ENCODE measurements around the gene CSF1R. TPM values are rescaled to one million over a fixed set of nuclear protein-coding genes. Genes with fewer than 3 reads are reported as not detected.

Gene CSF1R
- total RNA-seq, 4 donors from 2014 or later: 7.5 to 17.0 (median 9.8) TPM

DNA sequence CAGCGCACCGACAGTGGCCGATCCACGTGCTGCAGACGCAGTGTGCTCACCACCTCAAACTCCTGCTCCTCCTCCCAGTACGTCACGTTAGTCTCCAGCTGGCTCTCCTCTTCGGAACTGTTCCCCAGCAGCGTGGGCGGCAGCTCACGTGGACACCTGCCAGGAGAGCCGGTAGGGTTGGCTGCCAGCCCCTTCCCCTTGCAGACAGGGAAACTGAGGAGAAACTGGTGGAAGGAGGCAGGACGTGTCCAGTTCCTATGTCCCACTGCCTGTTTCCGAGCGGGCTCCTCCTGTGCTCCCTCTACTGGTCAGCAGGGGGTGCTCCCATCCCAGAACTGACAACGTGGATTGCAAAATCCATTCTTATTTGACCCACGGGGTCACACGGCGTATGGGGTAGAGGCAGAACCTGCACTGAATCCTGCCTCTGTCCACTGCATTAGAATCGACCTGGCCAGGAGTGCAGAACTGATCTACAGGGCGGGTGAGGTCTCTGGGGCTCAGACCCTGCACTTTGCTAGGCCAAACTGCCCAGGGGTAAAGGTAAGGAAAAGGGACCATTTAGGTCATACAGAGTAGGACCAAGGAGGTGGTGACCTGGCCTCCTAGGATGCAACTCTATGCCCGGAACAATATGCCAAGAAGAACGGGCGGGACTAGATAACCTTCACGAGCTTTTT is 43.6 kb upstream of the CSF1R start:
- no peaks in the 10 kb centered on the region for H3K27me3 ChIP-seq
- no peaks in the 10 kb centered on the region for H3K9me3 ChIP-seq
- DNase-seq (peak; percentile 44 to 70), ATAC-seq (peak; percentile 67 to 91)
- TF ChIP-seq POLR2A (IDR thresholded peaks at IDR 0.05): no peak
- TF ChIP-seq, protein P1, sequence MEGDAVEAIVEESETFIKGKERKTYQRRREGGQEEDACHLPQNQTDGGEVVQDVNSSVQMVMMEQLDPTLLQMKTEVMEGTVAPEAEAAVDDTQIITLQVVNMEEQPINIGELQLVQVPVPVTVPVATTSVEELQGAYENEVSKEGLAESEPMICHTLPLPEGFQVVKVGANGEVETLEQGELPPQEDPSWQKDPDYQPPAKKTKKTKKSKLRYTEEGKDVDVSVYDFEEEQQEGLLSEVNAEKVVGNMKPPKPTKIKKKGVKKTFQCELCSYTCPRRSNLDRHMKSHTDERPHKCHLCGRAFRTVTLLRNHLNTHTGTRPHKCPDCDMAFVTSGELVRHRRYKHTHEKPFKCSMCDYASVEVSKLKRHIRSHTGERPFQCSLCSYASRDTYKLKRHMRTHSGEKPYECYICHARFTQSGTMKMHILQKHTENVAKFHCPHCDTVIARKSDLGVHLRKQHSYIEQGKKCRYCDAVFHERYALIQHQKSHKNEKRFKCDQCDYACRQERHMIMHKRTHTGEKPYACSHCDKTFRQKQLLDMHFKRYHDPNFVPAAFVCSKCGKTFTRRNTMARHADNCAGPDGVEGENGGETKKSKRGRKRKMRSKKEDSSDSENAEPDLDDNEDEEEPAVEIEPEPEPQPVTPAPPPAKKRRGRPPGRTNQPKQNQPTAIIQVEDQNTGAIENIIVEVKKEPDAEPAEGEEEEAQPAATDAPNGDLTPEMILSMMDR (IDR thresholded peaks at IDR 0.05 in 4 of 5, conservative IDR thresholded peaks at IDR 0.05 in 1 of 5): peak; percentile 84 to 93 (median 87)
- H3K36me3 ChIP-seq: no peaks in the 10 kb centered on the region
- intact Hi-C loops (cut with DNase I; ENCODE audit: low total_unique reads): loop anchor here (1.0 to 10.0 kb wide), 3 partner anchors 88 to 225 kb away; partner anchors contain the start of gene TCOF1
- H3K4me3 ChIP-seq: peak overlapping the region; percentile 17 to 49 (median 32)
- peaks cover 0 to 10% of the 10 kb centered on the region in 2 donors for H3K4me1 ChIP-seq
- in situ Hi-C loops (cut with MboI; ENCODE audit: low sequenced_read_pairs in 4 of 4): no loop called here
- peak overlapping the region in 3 of 4 donors; percentile 25 to 76 (median 30) for H3K27ac ChIP-seq

DNA sequence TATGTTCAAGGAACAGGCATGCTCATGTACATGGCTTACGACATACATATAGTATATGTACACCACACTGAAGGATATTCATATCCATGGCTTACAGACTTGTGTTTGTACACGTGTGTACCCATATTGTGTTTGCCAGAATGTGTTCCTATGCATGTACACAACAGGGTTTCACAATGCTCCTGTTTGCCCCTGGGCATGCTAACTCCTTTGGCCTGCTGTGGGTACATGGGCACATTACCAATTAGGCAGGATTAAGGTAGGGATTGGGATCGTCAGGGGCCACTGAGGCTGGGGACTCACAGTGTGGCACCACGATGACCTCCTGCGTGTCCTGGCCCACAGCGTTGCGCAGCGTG is 43.1 kb upstream of the CSF1R start:
- Histone ChIP-seq H3K4me3 (peak overlapping the region in 1 of 4 donors; percentile 40), H3K4me1 (peaks cover 0 to 10% of the 10 kb centered on the region in 2 donors), H3K9me3 (no peaks in the 10 kb centered on the region), H3K27ac (peak overlapping the region in 1 of 4 donors; percentile 30), H3K36me3 (no peaks in the 10 kb centered on the region), H3K27me3 (no peaks in the 10 kb centered on the region)
- no peak for DNase-seq
- in situ Hi-C loops (cut with MboI; ENCODE audit: low sequenced_read_pairs in 4 of 4) (no loop called here), intact Hi-C loops (cut with DNase I; ENCODE audit: low total_unique reads) (no loop called here)
- no peak for TF ChIP-seq POLR2A (IDR thresholded peaks at IDR 0.05)
- TF ChIP-seq, protein P1 (IDR thresholded peaks at IDR 0.05 in 4 of 5, conservative IDR thresholded peaks at IDR 0.05 in 1 of 5): no peak
- ATAC-seq: no peak

DNA sequence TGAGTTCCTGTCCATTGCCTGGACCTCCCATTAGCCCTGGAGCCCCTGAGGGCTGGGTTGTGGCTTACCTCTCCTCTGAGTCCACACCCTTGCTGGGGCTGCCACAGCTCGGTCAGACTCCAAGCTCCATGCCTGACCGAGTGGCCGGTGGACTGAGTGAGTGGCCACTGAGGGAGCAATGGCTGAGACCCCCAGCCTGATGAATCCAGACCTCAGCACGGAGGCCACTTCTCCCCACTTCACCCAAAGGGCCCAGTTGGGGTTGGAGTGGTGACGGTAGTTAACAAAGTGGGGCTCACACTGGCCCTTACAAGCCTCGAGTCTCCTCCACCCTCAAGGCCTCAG is 40.5 kb upstream of the CSF1R start:
- DNase-seq (no peak), ATAC-seq (no peak)
- TF ChIP-seq, protein P1 (IDR thresholded peaks at IDR 0.05 in 4 of 5, conservative IDR thresholded peaks at IDR 0.05 in 1 of 5): no peak
- no peak for TF ChIP-seq POLR2A (IDR thresholded peaks at IDR 0.05)
- Histone ChIP-seq H3K4me1 (peaks cover 0 to 10% of the 10 kb centered on the region in 2 donors), H3K36me3 (no peaks in the 10 kb centered on the region), H3K4me3 (no peak overlapping the region), H3K9me3 (no peaks in the 10 kb centered on the region), H3K27ac (no peak overlapping the region), H3K27me3 (no peaks in the 10 kb centered on the region)
- intact Hi-C loops (cut with DNase I; ENCODE audit: low total_unique reads) (no loop called here), in situ Hi-C loops (cut with MboI; ENCODE audit: low sequenced_read_pairs in 4 of 4) (no loop called here)

DNA sequence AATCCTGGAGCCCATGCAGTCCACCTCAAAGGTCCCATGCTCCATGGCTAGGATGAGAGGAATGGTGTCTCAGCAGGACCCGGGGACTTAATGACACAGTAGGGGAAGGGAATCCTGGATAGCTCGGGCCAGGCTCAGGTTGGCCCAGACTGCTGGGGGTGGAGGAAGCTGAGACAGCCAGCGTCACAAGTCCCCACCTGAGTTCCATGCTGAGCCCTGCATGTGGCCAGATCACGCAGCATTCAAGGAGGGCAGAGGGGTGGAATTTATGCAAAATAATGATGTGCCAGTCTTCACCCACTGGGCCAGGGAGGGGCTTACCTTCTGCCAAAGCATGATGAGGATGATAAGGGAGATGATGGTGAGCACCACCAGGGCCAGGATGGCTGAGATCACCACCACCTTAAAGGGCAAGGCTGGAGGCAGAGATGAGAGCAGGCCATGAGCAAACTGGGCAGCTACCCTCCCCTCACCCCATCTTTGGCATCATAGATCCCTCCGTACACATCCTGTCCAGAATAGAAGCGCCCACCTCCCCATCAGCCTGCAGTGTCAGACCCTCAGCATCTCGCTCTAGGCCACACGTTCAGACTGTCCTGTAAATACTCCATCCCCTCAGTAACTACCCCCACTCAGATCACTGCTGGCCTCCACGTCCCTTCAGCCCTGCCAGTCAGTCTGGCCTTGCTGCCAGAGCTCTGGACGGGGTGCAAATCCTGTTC is 40.0 kb upstream of the CSF1R start:
- no peak for DNase-seq
- Histone ChIP-seq H3K4me3 (no peak overlapping the region), H3K27me3 (no peaks in the 10 kb centered on the region), H3K27ac (no peak overlapping the region), H3K4me1 (peaks cover 0 to 10% of the 10 kb centered on the region in 2 donors), H3K36me3 (no peaks in the 10 kb centered on the region), H3K9me3 (no peaks in the 10 kb centered on the region)
- TF ChIP-seq, protein P1 (IDR thresholded peaks at IDR 0.05 in 4 of 5, conservative IDR thresholded peaks at IDR 0.05 in 1 of 5): no peak
- no peak for TF ChIP-seq POLR2A (IDR thresholded peaks at IDR 0.05)
- ATAC-seq: no peak
- intact Hi-C loops (cut with DNase I; ENCODE audit: low total_unique reads) (no loop called here), in situ Hi-C loops (cut with MboI; ENCODE audit: low sequenced_read_pairs in 4 of 4) (no loop called here)
